RWPE1 (cell line): ENCODE data around the gene DBP.

Experiments used
- CTCF ChIA-PET: fragments of 350-600 bp; sonication (Branson Sonifier 250); formaldehyde crosslinking; extraction: SDS; loops from one replicate; lab custom pipeline; 2021; lab: Yijun Ruan, JAX
- POLR2A ChIA-PET: fragments of 400-600 bp; formaldehyde crosslinking; extraction: SDS; loops from one replicate; lab custom pipeline; 2020; ENCODE audit warnings: antibody characterized with exemption; ENCODE audit not compliant: low non-redundant PET; lab: Yijun Ruan, JAX
- DNase-seq: peaks from one replicate; pipeline ENCODE4 v3.0.0; 2012; ENCODE audit warnings: low spot score
- H3K27ac ChIP-seq: fragments of 450-650 bp; 2 replicates; pipeline ENCODE4 v1.5.1; 2017
- CTCF ChIP-seq: fragments of 450-650 bp; conservative IDR thresholded peaks from 2 replicates; pipeline ENCODE4 v1.5.1; 2017; ENCODE audit warnings: low read depth, mild to moderate bottlenecking

Gene DBP

GRCh38 chr19:48644355-48644754 is 7.2 kb upstream of the DBP start:
- no peak for TF ChIP-seq CTCF
- peak overlapping the region; percentile 83 for H3K27ac ChIP-seq
- POLR2A ChIA-PET, result no interaction called here
- CTCF ChIA-PET, result interaction anchor here (0.7 to 0.9 kb wide), 2 partner anchors 23 to 171 kb away, joined by 4 read pairs; no protein-coding TSS in a partner anchor
- no peak for DNase-seq

DNA sequence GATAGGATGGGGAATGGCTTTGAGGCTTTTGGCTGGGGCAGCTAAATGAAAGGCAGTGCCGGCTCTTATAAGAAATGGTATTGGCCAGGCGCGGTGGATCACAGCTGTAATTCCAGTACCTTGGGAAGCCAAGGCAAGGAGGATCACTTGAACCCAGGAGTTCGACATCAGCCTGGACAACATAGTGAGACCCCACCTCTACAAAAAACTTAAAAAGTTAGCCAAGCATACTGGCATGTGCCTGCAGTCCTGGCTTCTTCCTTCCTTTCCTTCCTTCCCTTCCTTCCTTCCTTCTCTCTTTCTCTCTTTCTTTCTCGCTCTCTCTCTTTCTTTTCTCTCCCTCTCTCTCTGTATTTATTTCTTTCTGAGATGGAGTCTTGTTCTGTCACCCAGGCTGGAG is 5.7 kb upstream of the DBP start:
- CTCF ChIA-PET, result interaction anchor here (0.6 kb wide), 2 partner anchors 133 to 142 kb away, joined by 5 to 6 read pairs; no protein-coding TSS in a partner anchor
- TF ChIP-seq CTCF, result no peak
- POLR2A ChIA-PET, result no interaction called here
- no peak overlapping the region for H3K27ac ChIP-seq
- DNase-seq, result no peak

DNA sequence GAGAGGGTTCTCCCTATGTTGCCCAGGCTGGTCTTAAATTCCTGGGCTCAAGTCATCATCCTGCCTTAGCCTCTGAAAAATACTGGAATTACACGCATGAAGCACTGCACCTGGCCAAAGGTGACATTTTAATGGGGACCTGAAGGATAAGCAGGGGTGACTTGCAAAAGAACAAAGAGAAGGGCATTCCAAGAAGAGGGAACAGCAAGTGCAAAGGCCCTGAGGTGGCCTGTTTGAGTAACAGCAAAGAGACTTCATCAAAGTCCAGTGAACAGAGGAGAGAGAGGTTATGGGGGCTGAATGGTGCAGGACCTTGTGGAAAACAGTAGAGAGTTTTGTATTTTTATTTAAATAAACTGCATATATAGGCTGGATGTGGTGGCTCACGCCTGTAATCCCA is 4.7 kb upstream of the DBP start:
- POLR2A ChIA-PET, result no interaction called here
- no peak for TF ChIP-seq CTCF
- no peak for DNase-seq
- CTCF ChIA-PET, result no interaction called here
- no peak overlapping the region for H3K27ac ChIP-seq

DNA sequence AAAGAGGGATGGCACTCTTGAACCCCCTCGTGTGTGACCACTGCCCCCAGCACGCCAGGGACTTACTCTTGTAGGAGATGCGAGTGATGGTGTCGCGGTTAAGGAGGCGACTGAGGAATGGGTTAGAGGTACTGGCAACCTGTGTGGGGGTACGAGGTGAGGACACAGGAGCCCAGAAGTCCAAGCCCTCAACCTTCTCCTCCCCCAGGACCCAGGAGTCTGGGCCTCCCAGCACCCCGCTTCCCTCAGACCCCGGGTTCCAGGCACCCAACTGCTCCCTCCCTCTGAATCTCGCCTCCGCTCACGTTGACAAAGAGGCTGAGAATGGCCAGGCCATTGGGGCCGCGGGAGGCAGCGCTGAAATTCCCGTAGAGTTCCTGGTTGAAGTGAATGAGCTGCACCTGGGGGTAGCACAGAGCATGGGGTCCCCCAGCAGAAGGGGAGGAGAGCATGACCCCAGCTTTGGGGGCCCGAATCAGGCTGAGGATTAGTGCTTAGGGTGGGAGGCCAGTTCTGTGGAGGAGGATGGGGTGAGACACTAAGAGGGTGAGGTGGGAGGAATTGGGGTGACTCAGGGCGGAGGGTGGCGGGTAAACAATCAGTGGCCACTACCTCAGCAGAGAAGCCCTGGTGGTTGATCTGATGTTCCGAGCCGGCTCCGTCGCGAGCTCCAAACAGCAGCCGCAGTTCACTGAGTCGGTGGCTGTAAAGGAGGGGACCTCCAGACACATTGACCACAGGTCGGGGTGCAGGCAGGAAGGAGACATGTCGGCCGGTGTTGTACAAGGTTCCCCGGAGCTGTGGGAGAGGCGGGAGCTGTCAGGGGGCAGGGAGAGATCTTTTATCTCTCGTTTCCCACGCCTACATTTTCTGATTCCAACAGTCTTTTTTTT is 2.5 kb upstream of the DBP start:
- no peak for TF ChIP-seq CTCF
- peak overlapping the region; percentile 99; the same call in 1 of the 2 replicates for H3K27ac ChIP-seq
- ChIA-PET CTCF (interaction anchor here (0.6 kb wide), 1 partner anchor 99 kb away, joined by 3 read pairs; no protein-coding TSS in a partner anchor), POLR2A (no interaction called here)
- DNase-seq, result no peak

DNA sequence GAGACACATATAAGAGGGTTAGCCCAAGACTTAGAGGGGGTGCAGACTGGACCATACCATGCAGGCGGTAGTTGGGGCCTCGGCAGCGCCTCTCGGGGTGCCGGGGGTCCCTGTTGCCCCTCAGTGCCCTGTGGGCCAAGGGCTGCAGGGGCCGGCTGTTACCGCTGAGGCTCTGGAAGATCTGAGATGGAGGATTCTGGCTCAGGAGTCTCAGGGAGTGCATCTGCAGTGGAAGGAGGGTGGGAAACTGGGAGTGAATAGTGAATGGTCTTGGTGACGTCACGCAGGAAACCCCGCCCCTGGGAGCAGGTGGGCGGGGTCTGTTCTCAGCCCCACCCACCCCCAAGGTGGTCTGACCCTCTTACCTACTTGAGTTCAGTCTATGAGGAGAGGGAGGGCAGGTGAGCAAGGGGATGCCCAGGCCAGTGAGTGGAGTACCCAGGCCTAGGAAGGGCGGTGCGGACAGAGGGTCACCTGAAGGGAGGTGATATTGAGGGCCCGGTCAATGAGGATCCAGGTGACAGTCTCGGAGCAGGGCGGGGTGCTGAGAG is 1.7 kb upstream of the DBP start:
- TF ChIP-seq CTCF, result no peak
- DNase-seq, result no peak
- POLR2A ChIA-PET, result no interaction called here
- CTCF ChIA-PET, result interaction anchor here (0.6 kb wide), 1 partner anchor 100 kb away, joined by 3 read pairs; no protein-coding TSS in a partner anchor
- H3K27ac ChIP-seq, result peak overlapping the region; percentile 99

DNA sequence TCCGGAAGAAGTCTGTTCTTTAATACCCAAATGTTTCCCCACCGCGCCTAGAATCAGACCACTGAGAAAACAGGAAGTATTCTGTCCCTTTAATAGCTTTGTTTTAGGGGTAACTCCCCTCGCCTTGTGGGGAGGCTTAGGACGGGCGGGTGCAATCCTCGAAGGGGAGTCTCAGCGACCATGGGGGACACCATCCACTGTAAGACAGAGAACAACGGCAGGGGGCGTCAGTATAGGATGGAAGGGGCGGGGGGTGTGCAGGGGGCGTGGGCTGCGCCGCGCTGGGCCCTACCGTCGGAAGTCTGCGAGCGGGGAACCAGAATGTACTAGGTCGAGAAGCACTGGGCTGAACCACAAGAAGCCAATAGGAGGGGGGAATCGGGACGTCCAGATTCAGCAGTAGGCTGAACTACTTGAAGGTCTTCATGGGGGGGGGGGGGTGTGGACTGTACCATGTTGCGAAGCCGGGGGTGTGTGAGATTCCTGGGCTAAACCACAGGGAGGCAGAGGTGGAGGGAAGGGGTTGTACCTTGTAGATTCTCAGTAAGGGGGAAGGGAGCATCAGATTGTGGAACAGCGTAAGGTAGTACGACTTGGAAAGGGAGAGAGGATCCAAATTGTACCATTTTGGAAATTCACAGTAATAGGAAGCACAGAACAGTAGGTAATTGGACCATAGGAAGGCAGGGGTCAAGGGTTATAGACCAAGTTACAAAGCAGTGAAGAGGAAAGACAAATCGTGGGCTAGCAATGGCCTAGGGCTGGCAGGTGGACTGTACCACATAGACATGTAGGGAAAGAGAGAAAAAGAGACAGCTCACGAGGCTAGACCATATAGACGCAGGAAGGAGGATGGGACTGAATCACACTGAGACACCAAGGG is 1.0 kb upstream of the DBP start:
- H3K27ac ChIP-seq, result peak overlapping the region; percentile 99
- no peak for TF ChIP-seq CTCF
- peak; percentile 97 for DNase-seq
- ChIA-PET POLR2A (interaction anchor here (0.7 kb wide), 1 partner anchor 1843 kb away, joined by 3 read pairs; no protein-coding TSS in a partner anchor), CTCF (no interaction called here)
